ENCODE data around the gene KITLG. TPM values are rescaled to one million over a fixed set of nuclear protein-coding genes. Genes with fewer than 3 reads are reported as not detected.

Gene KITLG
- polyA plus RNA-seq, 1 donor, result 17.2 TPM

- WGBS (ENCODE audit: insufficient coverage, low lambda C conversion rate), result 100% methylated on average over 2 of the region's 2 CpGs
- H3K9me3 ChIP-seq (ENCODE audit: control insufficient read depth, low read depth, low read length), result no peaks in the 10 kb centered on the region
- no peaks in the 10 kb centered on the region for H3K27me3 ChIP-seq (ENCODE audit: control insufficient read depth, insufficient read depth, low read length)
- DNase-seq, result no peak
- H3K4me3 ChIP-seq (ENCODE audit: low read length), result no peak overlapping the region
- H3K4me1 ChIP-seq (ENCODE audit: control insufficient read depth, insufficient read depth, low read length), result no peaks in the 10 kb centered on the region
- H3K27ac ChIP-seq (ENCODE audit: low read length), result no peak overlapping the region
- peaks cover 6% of the 10 kb centered on the region for H3K36me3 ChIP-seq (ENCODE audit: control insufficient read depth, insufficient read depth, low read length)
Observed at GRCh38 chr12:88546226-88546625, 34.0 kb downstream of the KITLG start.

- Histone ChIP-seq H3K36me3 (ENCODE audit: control insufficient read depth, insufficient read depth, low read length) (peaks cover 6% of the 10 kb centered on the region), H3K27me3 (ENCODE audit: control insufficient read depth, insufficient read depth, low read length) (no peaks in the 10 kb centered on the region), H3K4me1 (ENCODE audit: control insufficient read depth, insufficient read depth, low read length) (no peaks in the 10 kb centered on the region), H3K27ac (ENCODE audit: low read length) (no peak overlapping the region), H3K9me3 (ENCODE audit: control insufficient read depth, low read depth, low read length) (no peaks in the 10 kb centered on the region), H3K4me3 (ENCODE audit: low read length) (no peak overlapping the region)
- DNase-seq, result no peak
- WGBS (ENCODE audit: insufficient coverage, low lambda C conversion rate), result 87% methylated on average over 3 of the region's 10 CpGs
Observed at GRCh38 chr12:88544991-88545980, 35.0 kb downstream of the KITLG start.

- no peak for DNase-seq
- Histone ChIP-seq H3K9me3 (ENCODE audit: control insufficient read depth, low read depth, low read length) (no peaks in the 10 kb centered on the region), H3K36me3 (ENCODE audit: control insufficient read depth, insufficient read depth, low read length) (peaks cover 5% of the 10 kb centered on the region), H3K4me3 (ENCODE audit: low read length) (no peak overlapping the region), H3K27ac (ENCODE audit: low read length) (no peak overlapping the region), H3K4me1 (ENCODE audit: control insufficient read depth, insufficient read depth, low read length) (no peaks in the 10 kb centered on the region), H3K27me3 (ENCODE audit: control insufficient read depth, insufficient read depth, low read length) (no peaks in the 10 kb centered on the region)
- WGBS (ENCODE audit: insufficient coverage, low lambda C conversion rate), result no CpG with 5 or more reads among the region's 1 CpG
Observed at GRCh38 chr12:88539893-88540292, 40.4 kb downstream of the KITLG start.

- no peaks in the 10 kb centered on the region for H3K4me1 ChIP-seq (ENCODE audit: control insufficient read depth, insufficient read depth, low read length)
- H3K36me3 ChIP-seq (ENCODE audit: control insufficient read depth, insufficient read depth, low read length), result peaks cover 2% of the 10 kb centered on the region
- WGBS (ENCODE audit: insufficient coverage, low lambda C conversion rate), result 93% methylated on average over 2 of the region's 2 CpGs
- no peak for DNase-seq
- no peak overlapping the region for H3K27ac ChIP-seq (ENCODE audit: low read length)
- no peaks in the 10 kb centered on the region for H3K9me3 ChIP-seq (ENCODE audit: control insufficient read depth, low read depth, low read length)
- H3K27me3 ChIP-seq (ENCODE audit: control insufficient read depth, insufficient read depth, low read length), result no peaks in the 10 kb centered on the region
- no peak overlapping the region for H3K4me3 ChIP-seq (ENCODE audit: low read length)
Observed at GRCh38 chr12:88538697-88539096, 41.6 kb downstream of the KITLG start.

- peaks cover 2% of the 10 kb centered on the region for H3K36me3 ChIP-seq (ENCODE audit: control insufficient read depth, insufficient read depth, low read length)
- no peaks in the 10 kb centered on the region for H3K9me3 ChIP-seq (ENCODE audit: control insufficient read depth, low read depth, low read length)
- no peaks in the 10 kb centered on the region for H3K27me3 ChIP-seq (ENCODE audit: control insufficient read depth, insufficient read depth, low read length)
- H3K4me3 ChIP-seq (ENCODE audit: low read length), result no peak overlapping the region
- no peaks in the 10 kb centered on the region for H3K4me1 ChIP-seq (ENCODE audit: control insufficient read depth, insufficient read depth, low read length)
- no peak overlapping the region for H3K27ac ChIP-seq (ENCODE audit: low read length)
- no peak for DNase-seq
- 60% methylated on average over 1 of the region's 1 CpG for WGBS (ENCODE audit: insufficient coverage, low lambda C conversion rate)
Observed at GRCh38 chr12:88538250-88538649, 42.0 kb downstream of the KITLG start.

GRCh38 chr12:88530868-88531267 is 49.4 kb downstream of the KITLG start:
- Histone ChIP-seq H3K9me3 (ENCODE audit: control insufficient read depth, low read depth, low read length) (no peaks in the 10 kb centered on the region), H3K27ac (ENCODE audit: low read length) (no peak overlapping the region), H3K4me3 (ENCODE audit: low read length) (no peak overlapping the region), H3K4me1 (ENCODE audit: control insufficient read depth, insufficient read depth, low read length) (no peaks in the 10 kb centered on the region), H3K27me3 (ENCODE audit: control insufficient read depth, insufficient read depth, low read length) (no peaks in the 10 kb centered on the region), H3K36me3 (ENCODE audit: control insufficient read depth, insufficient read depth, low read length) (peaks cover 5% of the 10 kb centered on the region)
- WGBS (ENCODE audit: insufficient coverage, low lambda C conversion rate), result 100% methylated on average over 1 of the region's 1 CpG
- no peak for DNase-seq

- no peaks in the 10 kb centered on the region for H3K27me3 ChIP-seq (ENCODE audit: control insufficient read depth, insufficient read depth, low read length)
- no peaks in the 10 kb centered on the region for H3K4me1 ChIP-seq (ENCODE audit: control insufficient read depth, insufficient read depth, low read length)
- DNase-seq, result no peak
- H3K4me3 ChIP-seq (ENCODE audit: low read length), result no peak overlapping the region
- no peak overlapping the region for H3K27ac ChIP-seq (ENCODE audit: low read length)
- H3K36me3 ChIP-seq (ENCODE audit: control insufficient read depth, insufficient read depth, low read length), result peaks cover 5% of the 10 kb centered on the region
- H3K9me3 ChIP-seq (ENCODE audit: control insufficient read depth, low read depth, low read length), result no peaks in the 10 kb centered on the region
- 34% methylated on average over 4 of the region's 9 CpGs for WGBS (ENCODE audit: insufficient coverage, low lambda C conversion rate)
Observed at GRCh38 chr12:88529531-88530488, 50.5 kb downstream of the KITLG start.

GRCh38 chr12:88522961-88523360 is 57.3 kb downstream of the KITLG start:
- Histone ChIP-seq H3K27me3 (ENCODE audit: control insufficient read depth, insufficient read depth, low read length) (no peaks in the 10 kb centered on the region), H3K4me1 (ENCODE audit: control insufficient read depth, insufficient read depth, low read length) (no peaks in the 10 kb centered on the region), H3K36me3 (ENCODE audit: control insufficient read depth, insufficient read depth, low read length) (peaks cover 2% of the 10 kb centered on the region), H3K27ac (ENCODE audit: low read length) (no peak overlapping the region), H3K4me3 (ENCODE audit: low read length) (no peak overlapping the region), H3K9me3 (ENCODE audit: control insufficient read depth, low read depth, low read length) (no peaks in the 10 kb centered on the region)
- no peak for DNase-seq
- 100% methylated on average over 2 of the region's 7 CpGs for WGBS (ENCODE audit: insufficient coverage, low lambda C conversion rate)

- 71% methylated on average over 1 of the region's 2 CpGs for WGBS (ENCODE audit: insufficient coverage, low lambda C conversion rate)
- H3K4me3 ChIP-seq (ENCODE audit: low read length), result no peak overlapping the region
- no peaks in the 10 kb centered on the region for H3K9me3 ChIP-seq (ENCODE audit: control insufficient read depth, low read depth, low read length)
- H3K27ac ChIP-seq (ENCODE audit: low read length), result no peak overlapping the region
- DNase-seq, result no peak
- peaks cover 2% of the 10 kb centered on the region for H3K36me3 ChIP-seq (ENCODE audit: control insufficient read depth, insufficient read depth, low read length)
- H3K27me3 ChIP-seq (ENCODE audit: control insufficient read depth, insufficient read depth, low read length), result no peaks in the 10 kb centered on the region
- H3K4me1 ChIP-seq (ENCODE audit: control insufficient read depth, insufficient read depth, low read length), result no peaks in the 10 kb centered on the region
Observed at GRCh38 chr12:88520436-88520820, 59.8 kb downstream of the KITLG start.

- no peaks in the 10 kb centered on the region for H3K27me3 ChIP-seq (ENCODE audit: control insufficient read depth, insufficient read depth, low read length)
- no peaks in the 10 kb centered on the region for H3K9me3 ChIP-seq (ENCODE audit: control insufficient read depth, low read depth, low read length)
- WGBS (ENCODE audit: insufficient coverage, low lambda C conversion rate), result 29% methylated on average over 1 of the region's 3 CpGs
- no peak for DNase-seq
- H3K36me3 ChIP-seq (ENCODE audit: control insufficient read depth, insufficient read depth, low read length), result peaks cover 2% of the 10 kb centered on the region
- no peak overlapping the region for H3K27ac ChIP-seq (ENCODE audit: low read length)
- no peaks in the 10 kb centered on the region for H3K4me1 ChIP-seq (ENCODE audit: control insufficient read depth, insufficient read depth, low read length)
- no peak overlapping the region for H3K4me3 ChIP-seq (ENCODE audit: low read length)
Observed at GRCh38 chr12:88519802-88520435, 60.4 kb downstream of the KITLG start.
